HFF-Myc (cell line): ENCODE data around the gene SOX11.
A peak's percentile ranks its signal among the peaks of the same experiment; 100 is the strongest.

ENCODE experiments used
- DNase-seq: peaks from one replicate; pipeline ENCODE4 v3.0.0-alpha.2; 2011; ENCODE audit warnings: low read depth; ENCODE audit errors: extremely low read depth
- H3K4me3 ChIP-seq: replicated peaks from 2 replicates; pipeline ENCODE4 v1.5.1; 2011; ENCODE audit warnings: low read depth, mild to moderate bottlenecking, control low read depth, low read length
- TF ChIP-seq, protein P1 (sequence below): IDR thresholded peaks from 2 replicates; pipeline ENCODE4 v1.5.1; 2012; ENCODE audit warnings: mild to moderate bottlenecking, low read depth, low read length, control low read depth; ENCODE audit errors: missing control alignments

Gene SOX11

DNA sequence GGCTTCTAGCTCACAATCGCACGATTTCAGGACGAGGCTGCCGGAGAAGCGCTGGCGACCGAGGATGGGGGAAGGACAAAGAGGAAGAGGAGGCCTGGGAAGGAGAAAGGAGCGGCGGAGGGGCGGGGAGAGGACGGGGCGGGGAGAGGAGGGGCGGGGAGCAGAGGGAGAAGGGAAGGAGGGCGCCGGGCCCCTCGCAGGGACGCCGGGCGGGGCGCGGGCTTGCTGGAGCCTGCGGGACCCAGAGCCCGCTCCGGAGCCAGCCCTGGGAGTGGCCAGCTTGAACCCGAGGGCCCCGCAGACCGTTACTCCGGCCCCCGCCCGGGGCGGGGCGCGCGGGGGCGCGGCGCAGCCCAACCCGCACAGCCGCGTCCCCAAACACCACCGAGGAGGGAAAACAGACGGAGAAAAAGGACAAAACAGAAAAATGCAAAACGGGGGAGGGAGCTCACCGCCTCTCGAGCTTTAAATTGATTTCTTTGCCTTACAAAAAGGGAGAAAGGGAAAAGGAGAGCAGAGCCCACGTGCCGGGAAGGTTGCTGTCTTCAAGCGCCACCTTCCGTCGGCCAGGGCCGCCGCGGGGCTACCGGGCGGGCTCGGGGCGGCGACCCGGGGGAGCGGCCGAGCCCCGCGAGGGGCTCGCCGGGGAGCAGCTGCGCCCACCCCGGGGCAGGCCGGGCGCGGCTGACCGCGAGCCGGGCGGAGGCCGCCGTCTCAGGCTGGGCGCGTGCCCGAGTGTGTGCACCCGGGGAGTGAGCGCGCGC lies 781 bp upstream of the SOX11 start:
- DNase-seq = no peak
- peak overlapping the region; percentile 55 for H3K4me3 ChIP-seq
- TF ChIP-seq, protein P1, sequence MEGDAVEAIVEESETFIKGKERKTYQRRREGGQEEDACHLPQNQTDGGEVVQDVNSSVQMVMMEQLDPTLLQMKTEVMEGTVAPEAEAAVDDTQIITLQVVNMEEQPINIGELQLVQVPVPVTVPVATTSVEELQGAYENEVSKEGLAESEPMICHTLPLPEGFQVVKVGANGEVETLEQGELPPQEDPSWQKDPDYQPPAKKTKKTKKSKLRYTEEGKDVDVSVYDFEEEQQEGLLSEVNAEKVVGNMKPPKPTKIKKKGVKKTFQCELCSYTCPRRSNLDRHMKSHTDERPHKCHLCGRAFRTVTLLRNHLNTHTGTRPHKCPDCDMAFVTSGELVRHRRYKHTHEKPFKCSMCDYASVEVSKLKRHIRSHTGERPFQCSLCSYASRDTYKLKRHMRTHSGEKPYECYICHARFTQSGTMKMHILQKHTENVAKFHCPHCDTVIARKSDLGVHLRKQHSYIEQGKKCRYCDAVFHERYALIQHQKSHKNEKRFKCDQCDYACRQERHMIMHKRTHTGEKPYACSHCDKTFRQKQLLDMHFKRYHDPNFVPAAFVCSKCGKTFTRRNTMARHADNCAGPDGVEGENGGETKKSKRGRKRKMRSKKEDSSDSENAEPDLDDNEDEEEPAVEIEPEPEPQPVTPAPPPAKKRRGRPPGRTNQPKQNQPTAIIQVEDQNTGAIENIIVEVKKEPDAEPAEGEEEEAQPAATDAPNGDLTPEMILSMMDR = no peak

DNA sequence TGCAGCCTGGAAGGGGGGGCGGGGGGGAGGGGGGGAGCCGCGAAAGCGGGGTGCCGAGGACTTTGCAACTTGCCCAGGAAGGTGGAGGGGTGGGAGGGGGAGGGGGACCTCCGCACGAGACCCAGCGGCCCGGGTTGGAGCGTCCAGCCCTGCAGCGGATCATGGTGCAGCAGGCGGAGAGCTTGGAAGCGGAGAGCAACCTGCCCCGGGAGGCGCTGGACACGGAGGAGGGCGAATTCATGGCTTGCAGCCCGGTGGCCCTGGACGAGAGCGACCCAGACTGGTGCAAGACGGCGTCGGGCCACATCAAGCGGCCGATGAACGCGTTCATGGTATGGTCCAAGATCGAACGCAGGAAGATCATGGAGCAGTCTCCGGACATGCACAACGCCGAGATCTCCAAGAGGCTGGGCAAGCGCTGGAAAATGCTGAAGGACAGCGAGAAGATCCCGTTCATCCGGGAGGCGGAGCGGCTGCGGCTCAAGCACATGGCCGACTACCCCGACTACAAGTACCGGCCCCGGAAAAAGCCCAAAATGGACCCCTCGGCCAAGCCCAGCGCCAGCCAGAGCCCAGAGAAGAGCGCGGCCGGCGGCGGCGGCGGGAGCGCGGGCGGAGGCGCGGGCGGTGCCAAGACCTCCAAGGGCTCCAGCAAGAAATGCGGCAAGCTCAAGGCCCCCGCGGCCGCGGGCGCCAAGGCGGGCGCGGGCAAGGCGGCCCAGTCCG lies 540 bp downstream of the SOX11 start:
- no peak for DNase-seq
- TF ChIP-seq, protein P1 = no peak
- peak overlapping the region; percentile 55 for H3K4me3 ChIP-seq

DNA sequence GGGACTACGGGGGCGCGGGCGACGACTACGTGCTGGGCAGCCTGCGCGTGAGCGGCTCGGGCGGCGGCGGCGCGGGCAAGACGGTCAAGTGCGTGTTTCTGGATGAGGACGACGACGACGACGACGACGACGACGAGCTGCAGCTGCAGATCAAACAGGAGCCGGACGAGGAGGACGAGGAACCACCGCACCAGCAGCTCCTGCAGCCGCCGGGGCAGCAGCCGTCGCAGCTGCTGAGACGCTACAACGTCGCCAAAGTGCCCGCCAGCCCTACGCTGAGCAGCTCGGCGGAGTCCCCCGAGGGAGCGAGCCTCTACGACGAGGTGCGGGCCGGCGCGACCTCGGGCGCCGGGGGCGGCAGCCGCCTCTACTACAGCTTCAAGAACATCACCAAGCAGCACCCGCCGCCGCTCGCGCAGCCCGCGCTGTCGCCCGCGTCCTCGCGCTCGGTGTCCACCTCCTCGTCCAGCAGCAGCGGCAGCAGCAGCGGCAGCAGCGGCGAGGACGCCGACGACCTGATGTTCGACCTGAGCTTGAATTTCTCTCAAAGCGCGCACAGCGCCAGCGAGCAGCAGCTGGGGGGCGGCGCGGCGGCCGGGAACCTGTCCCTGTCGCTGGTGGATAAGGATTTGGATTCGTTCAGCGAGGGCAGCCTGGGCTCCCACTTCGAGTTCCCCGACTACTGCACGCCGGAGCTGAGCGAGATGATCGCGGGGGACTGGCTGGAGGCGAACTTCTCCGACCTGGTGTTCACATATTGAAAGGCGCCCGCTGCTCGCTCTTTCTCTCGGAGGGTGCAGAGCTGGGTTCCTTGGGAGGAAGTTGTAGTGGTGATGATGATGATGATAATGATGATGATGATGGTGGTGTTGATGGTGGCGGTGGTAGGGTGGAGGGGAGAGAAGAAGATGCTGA lies 1.4 kb downstream of the SOX11 start:
- peak overlapping the region; percentile 55 for H3K4me3 ChIP-seq
- DNase-seq = no peak
- TF ChIP-seq, protein P1 = no peak

DNA sequence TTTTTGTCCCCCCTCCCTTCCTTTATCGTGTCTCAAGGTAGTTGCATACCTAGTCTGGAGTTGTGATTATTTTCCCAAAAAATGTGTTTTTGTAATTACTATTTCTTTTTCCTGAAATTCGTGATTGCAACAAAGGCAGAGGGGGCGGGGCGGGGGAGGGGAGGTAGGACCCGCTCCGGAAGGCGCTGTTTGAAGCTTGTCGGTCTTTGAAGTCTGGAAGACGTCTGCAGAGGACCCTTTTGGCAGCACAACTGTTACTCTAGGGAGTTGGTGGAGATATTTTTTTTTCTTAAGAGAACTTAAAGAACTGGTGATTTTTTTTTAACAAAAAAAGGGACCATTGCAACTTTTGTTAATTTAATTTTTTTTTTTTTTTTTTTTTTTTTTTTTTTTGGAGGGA lies 2.1 kb downstream of the SOX11 start:
- TF ChIP-seq, protein P1 = no peak
- peak overlapping the region; percentile 55 for H3K4me3 ChIP-seq
- DNase-seq = no peak

DNA sequence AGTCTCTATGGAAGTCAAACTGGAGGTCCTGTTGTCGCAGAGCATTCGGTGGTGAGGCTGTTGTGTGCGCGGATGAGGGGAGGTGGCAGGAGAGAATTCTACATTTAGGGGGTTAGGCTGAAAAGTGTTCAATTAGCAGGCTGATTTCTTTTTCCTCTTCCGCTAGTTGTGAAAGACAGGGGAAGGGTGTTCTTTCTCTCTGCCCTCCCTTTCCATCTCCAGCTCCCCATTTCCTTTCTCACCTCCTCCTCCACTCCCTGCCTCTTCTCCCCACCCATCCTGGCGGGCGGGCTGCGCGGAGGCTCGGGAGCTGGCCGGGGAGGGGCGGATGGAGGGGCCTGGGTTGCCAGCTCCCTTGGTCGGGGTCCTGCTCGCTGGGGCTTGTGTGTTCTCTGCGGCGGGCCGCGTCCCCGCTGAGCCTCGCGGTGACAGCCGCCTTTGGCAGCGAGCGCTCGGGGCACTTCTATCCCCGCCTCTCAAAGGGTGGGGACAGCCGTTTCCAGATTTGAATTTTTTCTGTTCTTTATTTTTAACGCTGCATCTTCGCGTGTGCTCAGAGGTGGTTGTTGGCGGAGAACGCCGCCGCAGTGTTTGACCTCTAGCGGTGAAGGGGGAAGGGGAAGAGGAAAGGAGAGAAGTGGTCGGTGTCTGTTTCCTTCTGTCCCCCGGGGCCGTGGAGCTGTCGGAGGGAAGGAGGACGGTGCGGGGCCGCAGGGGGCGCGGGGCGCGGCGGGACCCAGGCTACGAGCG lies 3.6 kb downstream of the SOX11 start:
- no peak for DNase-seq
- TF ChIP-seq, protein P1 = no peak
- H3K4me3 ChIP-seq = peak overlapping the region; percentile 55

DNA sequence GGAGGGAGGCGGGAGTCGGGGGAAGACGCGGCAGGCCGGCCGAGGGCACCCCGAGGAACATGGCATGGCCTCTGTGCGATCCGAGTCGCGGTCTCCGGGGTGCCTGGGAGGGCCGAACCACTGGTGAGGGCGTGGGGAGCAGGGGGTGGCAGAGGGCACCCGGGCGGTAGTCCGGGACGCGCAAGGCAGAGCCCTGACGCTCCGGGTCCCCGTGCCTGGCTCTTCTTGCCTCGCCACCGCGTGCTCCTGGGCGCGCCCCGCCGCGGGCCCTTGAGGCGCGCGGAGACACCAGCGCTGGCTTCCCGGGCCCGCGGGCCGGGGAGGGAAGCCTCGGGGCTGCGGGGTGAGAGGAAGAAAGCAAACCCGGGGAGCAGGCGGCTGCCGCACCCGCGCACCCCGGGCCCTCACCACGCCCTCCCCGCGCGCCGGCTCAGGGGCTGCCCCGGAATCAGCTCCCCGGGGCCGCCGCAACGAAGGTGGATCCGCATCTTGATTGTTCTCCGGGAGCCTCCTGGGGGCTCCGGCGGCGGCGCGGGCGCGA lies 4.3 kb downstream of the SOX11 start:
- peak overlapping the region; percentile 55 for H3K4me3 ChIP-seq
- DNase-seq = no peak
- TF ChIP-seq, protein P1 = no peak
